ENCODE measurements around the gene MRPL12. TPM values are rescaled to one million over a fixed set of nuclear protein-coding genes. Genes with fewer than 3 reads are reported as not detected.

Gene MRPL12
- total RNA-seq, 1 experiment from 2014 or later: 140 TPM

- peak overlapping the region; percentile 86 to 89 for H3K4me3 Mint-ChIP-seq
- no peak overlapping the region for H3T11ph ChIP-seq (ENCODE audit: low read length)
- H3K23me2 ChIP-seq (ENCODE audit: insufficient read length, low read depth, low read length, poor library complexity, severe bottlenecking): peaks cover 10% of the 10 kb centered on the region
- no peak overlapping the region for H3K56ac ChIP-seq (ENCODE audit: insufficient read length, low read depth, low read length)
- H3K9me3 ChIP-seq (ENCODE audit: control insufficient read depth, low read depth, low read length): no peaks in the 10 kb centered on the region
- DNase-seq: no peak
- H3K27me3 ChIP-seq (ENCODE audit: insufficient read depth, low read length): no peaks in the 10 kb centered on the region
- peak overlapping the region; percentile 26 to 87 (median 77); a peak in 4 of 7 replicates for H3K27ac Mint-ChIP-seq
- H3K4me1 Mint-ChIP-seq: peaks cover 14 to 20% of the 10 kb centered on the region in 2 experiments
- no peak overlapping the region for H4K91ac ChIP-seq (ENCODE audit: insufficient read length, low read depth, low read length)
- peaks cover 11% of the 10 kb centered on the region; the same call in 1 of the 2 replicates for H3K79me2 ChIP-seq (ENCODE audit: insufficient read depth, low read length)
- H3K14ac ChIP-seq (ENCODE audit: insufficient read depth, low read length): no peak overlapping the region
- H3K36me3 Mint-ChIP-seq (ENCODE audit: insufficient read depth in 1 of 3, low read depth in 3 of 3): peaks cover 22 to 49% (median 44%) of the 10 kb centered on the region in 3 experiments
- no peak overlapping the region for H3K23ac ChIP-seq (ENCODE audit: insufficient read length, low read depth, low read length)
- H3K27me3 Mint-ChIP-seq (ENCODE audit: low read depth): no peaks in the 10 kb centered on the region
- no peaks in the 10 kb centered on the region for H4K20me1 ChIP-seq (ENCODE audit: control insufficient read depth, insufficient read depth, insufficient read length)
- no peak overlapping the region for H2BK5ac ChIP-seq (ENCODE audit: insufficient read length, low read length)
- H2BK12ac ChIP-seq (ENCODE audit: insufficient read length, low read depth, low read length): no peak overlapping the region
- peak overlapping the region; percentile 53 for H3K9ac ChIP-seq (ENCODE audit: extremely low read depth, insufficient read length, low read length)
- H3K4me1 ChIP-seq (ENCODE audit: insufficient read depth, low read length): no peaks in the 10 kb centered on the region
- no peak overlapping the region for H3K18ac ChIP-seq (ENCODE audit: insufficient read length, low read depth, low read length)
- WGBS (ENCODE audit: extremely low coverage, insufficient read length, low lambda C conversion rate): no CpG with 5 or more reads among the region's 16 CpGs
- no peak overlapping the region for H2AFZ ChIP-seq (ENCODE audit: low read length)
- peaks cover 8% of the 10 kb centered on the region for H3K79me1 ChIP-seq (ENCODE audit: insufficient read depth, low read depth, low read length, poor library complexity, severe bottlenecking)
- no peak overlapping the region for H2BK20ac ChIP-seq (ENCODE audit: low read depth, low read length, poor library complexity, severe bottlenecking)
- H4K8ac ChIP-seq (replicated peaks; ENCODE audit: insufficient read length, low read depth, low read length): no peak overlapping the region
- no peak overlapping the region for H2AK5ac ChIP-seq (ENCODE audit: insufficient read length, low read length)
- H3K4ac ChIP-seq (ENCODE audit: low read depth, low read length): no peak overlapping the region
- no peak for TF ChIP-seq CTCF (conservative IDR thresholded peaks at IDR 0.05)
- peak overlapping the region; percentile 92 for H3K4me2 ChIP-seq (ENCODE audit: insufficient read depth, insufficient read length, low read length)
- no peak overlapping the region for H2BK120ac ChIP-seq (ENCODE audit: low read depth, low read length, poor library complexity, severe bottlenecking)
- no peak overlapping the region for H4K5ac ChIP-seq (ENCODE audit: insufficient read length, low read depth, low read length)
- no peak overlapping the region for H2BK15ac ChIP-seq (ENCODE audit: low read depth, low read length)
- no peaks in the 10 kb centered on the region for H3K9me3 Mint-ChIP-seq
- H3K27ac ChIP-seq (ENCODE audit: insufficient read length, low read depth, low read length): no peak overlapping the region
These were observed 18.7 kb upstream of the MRPL12 start for GRCh38 chr17:81684442-81684911.

Data from H9 (cell line).